C4-2B (cell line): ENCODE results near the gene PAIP2.

Experiments
- CTCF ChIP-seq: fragments of 450-650 bp; conservative IDR thresholded peaks from 2 replicates; pipeline ENCODE4 v1.5.1; 2017; ENCODE audit warnings: mild to moderate bottlenecking
- ZFX ChIP-seq: fragments of 450-650 bp; IDR thresholded peaks from 2 replicates; pipeline ENCODE4 v1.6.1; 2017

- TF ChIP-seq CTCF (no peak), ZFX (no peak)
Observed at GRCh38 chr5:139369181-139369580, 27.5 kb downstream of the PAIP2 start.
